CD4-positive, alpha-beta memory T cell (primary cell): ENCODE results near the gene RBX1. TPM values are rescaled to one million over a fixed set of nuclear protein-coding genes. Genes with fewer than 3 reads are reported as not detected.
A peak's percentile ranks its signal among the peaks of the same experiment; 100 is the strongest.
"Not testable (repeated sequence)": the region's sequence is repeated elsewhere in the genome, so short reads cannot be mapped to it uniquely, and the experiment has no call there.

Source experiments
- CTCF ChIA-PET: fragments of 350-600 bp; sonication (Branson Sonifier 250); formaldehyde crosslinking; loops from one replicate; lab custom pipeline; 2021; ENCODE audit warnings: inconsistent platforms; ENCODE audit not compliant: partially characterized antibody; lab: Charles Lee
- POLR2A ChIA-PET: fragments of 350-600 bp; sonication (Branson Sonifier 250); formaldehyde crosslinking; loops from one replicate; lab custom pipeline; 2021; ENCODE audit not compliant: partially characterized antibody; lab: Charles Lee
- DNase-seq, 5 donors: peaks; one replicate each; pipeline versions ENCODE4 v3.0.0 to v3.0.0-alpha.2; 2020 to 2022; ENCODE audit warnings: mixed read lengths in 1 of 5
- H3K27ac ChIP-seq: one replicate; pipeline ENCODE4 v1.7.0; 2013; ENCODE audit warnings: low read depth, low read length
- H3K27me3 ChIP-seq: 2 replicates; pipeline ENCODE4 v1.7.0; 2013; ENCODE audit warnings: mild to moderate bottlenecking, low read length, moderate library complexity; ENCODE audit not compliant: insufficient read depth
- H3K36me3 ChIP-seq: 2 replicates; pipeline ENCODE4 v1.7.0; 2013; ENCODE audit warnings: mild to moderate bottlenecking, low read length, moderate library complexity; ENCODE audit not compliant: insufficient read depth
- H3K4me1 ChIP-seq: 2 replicates; pipeline ENCODE4 v1.7.0; 2013; ENCODE audit warnings: mild to moderate bottlenecking, low read length, moderate library complexity; ENCODE audit not compliant: insufficient read depth
- H3K4me3 ChIP-seq, 2 donors: one replicate each; pipeline ENCODE4 v1.7.0; 2013; ENCODE audit warnings: low read length in 2 of 2, mild to moderate bottlenecking in 1 of 2
- H3K9me3 ChIP-seq, 2 donors: one replicate each; pipeline ENCODE4 v1.7.0; 2013; ENCODE audit warnings: low read length in 2 of 2, control low read depth in 1 of 2; ENCODE audit not compliant: control insufficient read depth in 1 of 2
- H3K27ac Mint-ChIP-seq, 7 donors: one replicate each; pipeline ENCODE4 v1.8.0; 2020 to 2021; ENCODE audit warnings: mixed read lengths in 7 of 7, mild to moderate bottlenecking in 6 of 7, inconsistent platforms in 3 of 7, moderate library complexity in 3 of 7
- H3K27me3 Mint-ChIP-seq, 2 donors: one replicate each; pipeline ENCODE4 v1.8.0; 2020 to 2021; ENCODE audit warnings: mixed read lengths in 2 of 2
- H3K36me3 Mint-ChIP-seq, 2 donors: one replicate each; pipeline ENCODE4 v1.8.0; 2020 to 2021; ENCODE audit warnings: mixed read lengths in 2 of 2, inconsistent platforms in 1 of 2, mild to moderate bottlenecking in 1 of 2
- H3K4me1 Mint-ChIP-seq, 4 donors: one replicate each; pipeline ENCODE4 v1.8.0; 2020 to 2021; ENCODE audit warnings: mixed read lengths in 4 of 4, mild to moderate bottlenecking in 1 of 4
- H3K4me3 Mint-ChIP-seq, 8 donors: one replicate each; pipeline ENCODE4 v1.8.0; 2020 to 2021; ENCODE audit warnings: mixed read lengths in 8 of 8, mild to moderate bottlenecking in 7 of 8, moderate library complexity in 6 of 8, inconsistent platforms in 3 of 8
- H3K9me3 Mint-ChIP-seq, 8 donors: one replicate each; pipeline ENCODE4 v1.8.0; 2020 to 2021; ENCODE audit warnings: mixed read lengths in 8 of 8, mild to moderate bottlenecking in 5 of 8, inconsistent platforms in 3 of 8, moderate library complexity in 1 of 8
- intact Hi-C: fragments of 100-400 bp; cut with micrococcal nuclease; formaldehyde crosslinking; loops from one replicate; pipeline ENCODE4 v1.15.1; 2023
- polyA plus RNA-seq, 2 donors: library from polyadenylated mRNA; unstranded; fragments of 300-500 nt; fragmentation: Illumina TruSeq; gene quantifications; one replicate each; pipeline ENCODE4 v1.2.3, GENCODE V29; 2021
- total RNA-seq, 2 experiments: library from RNA; stranded (reverse); gene quantifications; one replicate each; pipeline ENCODE4 v1.2.3, GENCODE V29; 2021

RBX1 gene
- total RNA-seq = 10 to 100 TPM; 39.6 to 46.4 TPM
- 100 to 1,000 TPM; 150 to 163 TPM for polyA plus RNA-seq

- intact Hi-C loops = loop anchor here (1.0 to 5.0 kb wide), 9 partner anchors 29 to 518 kb away; partner anchors contain the start of genes ACO2, L3MBTL2, PHF5A and RANGAP1
- Histone ChIP-seq H3K27me3 (no peaks in the 10 kb centered on the region), H3K27ac (peak within 1 kb of the TSS; percentile 98), H3K9me3 (no peaks in the 10 kb centered on the region), H3K36me3 (peaks cover 4% of the 10 kb centered on the region), H3K4me3 (peak within 1 kb of the TSS; percentile 86 to 92), H3K4me1 (peaks cover 33% of the 10 kb centered on the region)
- Mint-ChIP-seq H3K4me3 (peak within 1 kb of the TSS; percentile 96 to 100 (median 99)), H3K9me3 (peaks cover 0 to 2% (median 0%) of the 10 kb centered on the region in 8 donors), H3K4me1 (peaks cover 17 to 36% (median 30%) of the 10 kb centered on the region in 4 donors), H3K27me3 (peaks cover 0 to 5% of the 10 kb centered on the region in 2 donors), H3K36me3 (peaks cover 3 to 35% of the 10 kb centered on the region in 2 donors), H3K27ac (peak within 1 kb of the TSS; percentile 97 to 100 (median 100))
- POLR2A ChIA-PET = interaction anchor here (0.5 to 6.0 kb wide), 31 partner anchors 9 to 989 kb away, joined by 3 to 211 read pairs (median 6); partner anchors contain the start of genes ACO2, DESI1, EP300 and PHF5A
- DNase-seq = peak; percentile 99 to 100 (median 99)
- CTCF ChIA-PET = interaction anchor here (0.9 to 2.8 kb wide), 4 partner anchors 29 to 145 kb away, joined by 3 to 19 read pairs (median 6); no protein-coding TSS in a partner anchor
These were observed at the start of gene RBX1 for GRCh38 chr22:40950962-40951794. Gene RBX1 (plus strand): TSS chr22:40951378. CDS start chr22:40951399, 21 bp downstream.

DNA sequence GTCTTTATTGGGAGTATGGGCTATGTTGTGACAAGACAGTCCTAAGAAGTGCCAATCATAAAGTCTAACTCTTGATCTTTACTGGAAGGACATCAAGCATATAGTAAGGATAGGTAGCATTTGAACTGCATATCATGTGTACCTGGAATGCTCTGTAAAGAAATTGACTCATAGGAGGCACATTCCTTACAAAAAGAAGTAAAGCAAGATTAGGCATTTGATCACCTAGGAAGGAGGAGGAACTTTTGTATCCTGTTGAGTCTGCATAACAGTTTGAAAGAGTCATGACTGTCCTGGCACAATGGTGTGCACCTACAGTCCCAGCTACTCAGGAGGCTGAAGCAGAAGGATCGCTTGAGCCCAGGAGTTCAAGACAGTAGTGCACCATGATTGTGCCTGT is 47.1 kb upstream of the RBX1 start:
- Histone ChIP-seq H3K27ac (no peak overlapping the region), H3K27me3 (no peaks in the 10 kb centered on the region), H3K36me3 (peaks cover 2% of the 10 kb centered on the region), H3K4me1 (peaks cover under 1% of the 10 kb centered on the region), H3K4me3 (no peak overlapping the region), H3K9me3 (no peaks in the 10 kb centered on the region)
- intact Hi-C loops = no loop called here
- Mint-ChIP-seq H3K4me3 (no peak overlapping the region), H3K27ac (no peak overlapping the region), H3K27me3 (no peaks in the 10 kb centered on the region), H3K36me3 (peaks cover 17 to 19% of the 10 kb centered on the region in 2 donors), H3K9me3 (peaks cover 0 to 2% (median 0%) of the 10 kb centered on the region in 8 donors), H3K4me1 (peaks cover 2 to 4% (median 3%) of the 10 kb centered on the region in 4 donors)
- ChIA-PET CTCF (interaction anchor here (1.3 kb wide), 1 partner anchor 19 kb away, joined by 5 read pairs; no protein-coding TSS in a partner anchor), POLR2A (no interaction called here)
- no peak for DNase-seq

DNA sequence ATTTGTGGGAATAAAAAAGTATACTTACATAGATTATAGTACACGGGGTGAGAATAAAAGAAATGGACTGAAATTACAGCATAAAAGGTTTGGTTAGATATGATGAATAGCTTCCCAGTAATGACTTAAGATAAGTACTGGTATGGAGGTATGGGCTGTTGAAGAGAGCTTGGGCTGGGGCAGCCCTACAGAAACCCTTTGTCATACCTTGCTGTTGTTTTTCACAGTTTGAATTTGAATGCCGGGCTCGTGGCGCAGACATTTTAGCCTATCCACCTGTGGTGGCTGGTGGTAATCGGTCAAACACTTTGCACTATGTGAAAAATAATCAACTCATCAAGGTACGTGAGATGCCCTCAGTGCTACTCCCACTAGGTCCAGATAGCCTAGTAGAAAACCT is 42.3 kb upstream of the RBX1 start:
- H3K9me3 ChIP-seq = no peaks in the 10 kb centered on the region
- H3K27ac ChIP-seq = no peak overlapping the region
- intact Hi-C loops = no loop called here
- H3K27me3 ChIP-seq = no peaks in the 10 kb centered on the region
- Mint-ChIP-seq H3K9me3 (peaks cover 0 to 2% (median 0%) of the 10 kb centered on the region in 8 donors), H3K4me3 (no peak overlapping the region), H3K27ac (no peak overlapping the region), H3K27me3 (no peaks in the 10 kb centered on the region), H3K36me3 (peaks cover 22 to 34% of the 10 kb centered on the region in 2 donors), H3K4me1 (peaks cover 0 to under 1% (median 0%) of the 10 kb centered on the region in 4 donors)
- no peak overlapping the region for H3K4me3 ChIP-seq
- CTCF ChIA-PET = interaction anchor here (1.0 to 2.6 kb wide), 3 partner anchors 9 to 14 kb away, joined by 3 to 9 read pairs (median 9); no protein-coding TSS in a partner anchor
- H3K36me3 ChIP-seq = peaks cover 4% of the 10 kb centered on the region
- no peaks in the 10 kb centered on the region for H3K4me1 ChIP-seq
- no peak for DNase-seq
- POLR2A ChIA-PET = no interaction called here

DNA sequence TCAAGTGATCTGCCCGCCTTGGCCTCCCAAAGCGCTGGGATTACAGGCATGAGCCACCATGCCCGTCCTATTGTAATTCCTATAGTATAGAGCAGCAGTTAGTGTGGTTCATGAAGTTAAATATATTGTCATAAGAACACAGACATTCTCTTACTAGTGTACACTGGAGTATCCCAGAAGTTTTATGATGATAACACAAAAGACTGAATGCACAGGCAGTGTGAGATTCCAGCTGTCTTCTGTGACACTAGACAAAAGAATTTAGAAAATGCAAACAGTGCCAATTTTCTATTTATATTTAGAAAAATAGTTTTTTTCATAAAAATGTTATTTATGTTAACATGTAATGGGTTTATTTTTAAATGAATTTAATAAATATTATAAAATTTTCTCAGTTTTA is 39.4 kb upstream of the RBX1 start:
- Mint-ChIP-seq H3K4me3 (no peak overlapping the region), H3K4me1 (peaks cover 0 to 1% (median 0%) of the 10 kb centered on the region in 4 donors), H3K27me3 (no peaks in the 10 kb centered on the region), H3K9me3 (no peaks in the 10 kb centered on the region), H3K36me3 (peaks cover 18 to 42% of the 10 kb centered on the region in 2 donors), H3K27ac (no peak overlapping the region)
- H3K4me1 ChIP-seq = no peaks in the 10 kb centered on the region
- DNase-seq = no peak
- H3K27me3 ChIP-seq = no peaks in the 10 kb centered on the region
- no peaks in the 10 kb centered on the region for H3K9me3 ChIP-seq
- intact Hi-C loops = no loop called here
- no peak overlapping the region for H3K27ac ChIP-seq
- ChIA-PET CTCF (no interaction called here), POLR2A (no interaction called here)
- peaks cover 8% of the 10 kb centered on the region for H3K36me3 ChIP-seq
- H3K4me3 ChIP-seq = no peak overlapping the region

DNA sequence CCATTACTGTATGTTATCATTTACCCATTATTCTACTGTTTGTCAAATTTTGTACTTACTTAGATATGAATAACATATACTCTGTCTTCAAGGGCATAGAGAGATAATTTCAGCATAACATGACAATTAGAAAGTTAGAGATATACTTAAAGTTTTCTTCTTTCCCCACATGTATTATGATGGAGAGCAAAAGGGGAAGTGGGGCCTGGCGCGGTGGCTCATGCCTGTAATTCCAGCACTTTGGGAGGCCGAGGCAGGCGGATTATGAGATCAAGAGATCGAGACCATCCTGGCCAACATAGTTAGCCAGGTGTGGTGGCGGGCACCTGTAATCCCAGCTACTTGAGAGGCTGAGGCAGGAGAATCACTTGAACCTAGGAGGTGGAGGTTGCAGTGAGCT is 38.2 kb upstream of the RBX1 start:
- H3K27me3 Mint-ChIP-seq, intact Hi-C loops: not testable (repeated sequence)

GRCh38 chr22:40919446-40919845 is 31.7 kb upstream of the RBX1 start:
- no peaks in the 10 kb centered on the region for H3K27me3 Mint-ChIP-seq
- Histone ChIP-seq H3K27ac (no peak overlapping the region), H3K27me3 (no peaks in the 10 kb centered on the region), H3K36me3 (peaks cover 11% of the 10 kb centered on the region), H3K4me1 (peaks cover 4% of the 10 kb centered on the region), H3K4me3 (no peak overlapping the region), H3K9me3 (no peaks in the 10 kb centered on the region)
- H3K9me3 Mint-ChIP-seq = no peaks in the 10 kb centered on the region
- peak overlapping the region in 2 of 7 donors; percentile 6 to 65 for H3K27ac Mint-ChIP-seq
- H3K4me3 Mint-ChIP-seq = no peak overlapping the region
- peaks cover 16 to 28% of the 10 kb centered on the region in 2 donors for H3K36me3 Mint-ChIP-seq
- intact Hi-C loops = no loop called here
- ChIA-PET POLR2A (no interaction called here), CTCF (interaction anchor here (1.0 to 1.4 kb wide), 2 partner anchors 318 kb away, joined by 3 read pairs; no protein-coding TSS in a partner anchor)
- peaks cover 4 to 6% (median 5%) of the 10 kb centered on the region in 4 donors for H3K4me1 Mint-ChIP-seq
- no peak for DNase-seq

More for the DNA sequence above, 38.2 kb upstream of the RBX1 start:
- H3K36me3 Mint-ChIP-seq = peaks cover 15 to 36% of the 10 kb centered on the region in 2 donors
- H3K4me3 ChIP-seq, H3K27me3 ChIP-seq, H3K4me1 ChIP-seq, H3K36me3 ChIP-seq, POLR2A ChIA-PET, H3K27ac ChIP-seq, H3K9me3 ChIP-seq, DNase-seq, H3K4me3 Mint-ChIP-seq, H3K9me3 Mint-ChIP-seq, H3K4me1 Mint-ChIP-seq: not testable (repeated sequence)
- peak overlapping the region in 1 of 7 donors; percentile 37 for H3K27ac Mint-ChIP-seq
- CTCF ChIA-PET = interaction anchor here (0.8 to 2.1 kb wide), 2 partner anchors 10 to 14 kb away, joined by 3 to 26 read pairs; no protein-coding TSS in a partner anchor

DNA sequence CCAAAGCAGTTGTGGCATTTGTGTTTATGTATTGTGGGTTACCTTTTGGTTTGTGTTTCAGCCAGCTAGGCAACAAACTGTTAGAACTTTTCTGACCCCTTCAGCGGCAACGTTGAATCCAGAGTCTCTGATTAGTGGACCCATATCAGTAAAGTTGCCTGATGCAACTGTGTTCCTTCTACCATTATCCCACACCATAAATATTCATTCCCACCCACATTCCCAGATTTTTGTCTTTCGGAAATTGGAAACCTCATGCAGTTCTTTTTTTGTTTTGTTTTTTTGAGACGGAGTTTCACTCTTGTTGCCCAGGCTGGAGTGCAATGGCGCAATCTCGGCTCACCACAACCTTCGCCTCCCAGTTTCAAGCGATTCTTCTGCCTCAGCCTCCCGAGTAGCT is 30.7 kb upstream of the RBX1 start:
- no peak overlapping the region for H3K27ac ChIP-seq
- no peaks in the 10 kb centered on the region for H3K27me3 ChIP-seq
- H3K36me3 Mint-ChIP-seq = peaks cover 25 to 34% of the 10 kb centered on the region in 2 donors
- no peak overlapping the region for H3K4me3 Mint-ChIP-seq
- no peak for DNase-seq
- H3K4me1 ChIP-seq = peaks cover 4% of the 10 kb centered on the region
- H3K4me3 ChIP-seq = no peak overlapping the region
- no peaks in the 10 kb centered on the region for H3K9me3 Mint-ChIP-seq
- peaks cover 8% of the 10 kb centered on the region for H3K36me3 ChIP-seq
- intact Hi-C loops = no loop called here
- no peaks in the 10 kb centered on the region for H3K9me3 ChIP-seq
- CTCF ChIA-PET = interaction anchor here (6.0 kb wide), 1 partner anchor 317 kb away, joined by 133 read pairs; no protein-coding TSS in a partner anchor
- no peaks in the 10 kb centered on the region for H3K27me3 Mint-ChIP-seq
- H3K27ac Mint-ChIP-seq = peak overlapping the region in 1 of 7 donors; percentile 27
- POLR2A ChIA-PET = no interaction called here
- peaks cover 4 to 6% (median 5%) of the 10 kb centered on the region in 4 donors for H3K4me1 Mint-ChIP-seq
